Lung microvascular endothelial cell (primary cell): ENCODE measurements around the gene TIMP4. TPM values are rescaled to one million over a fixed set of nuclear protein-coding genes. Genes with fewer than 3 reads are reported as not detected.

Experiments used
- DNase-seq, 2 donors: peaks; one replicate each; pipeline versions ENCODE4 v3.0.0 to v3.0.0-alpha.2; 2010; ENCODE audit warnings: low read depth in 2 of 2
- total RNA-seq: library from RNA; depleted of rRNA; stranded (reverse); fragments of >200 nt; gene quantifications from 2 replicates; pipeline ENCODE4 v1.2.1, GENCODE V29; 2014

TIMP4 gene
- total RNA-seq, 1 donor from 2014 or later: 0.40 TPM

DNA sequence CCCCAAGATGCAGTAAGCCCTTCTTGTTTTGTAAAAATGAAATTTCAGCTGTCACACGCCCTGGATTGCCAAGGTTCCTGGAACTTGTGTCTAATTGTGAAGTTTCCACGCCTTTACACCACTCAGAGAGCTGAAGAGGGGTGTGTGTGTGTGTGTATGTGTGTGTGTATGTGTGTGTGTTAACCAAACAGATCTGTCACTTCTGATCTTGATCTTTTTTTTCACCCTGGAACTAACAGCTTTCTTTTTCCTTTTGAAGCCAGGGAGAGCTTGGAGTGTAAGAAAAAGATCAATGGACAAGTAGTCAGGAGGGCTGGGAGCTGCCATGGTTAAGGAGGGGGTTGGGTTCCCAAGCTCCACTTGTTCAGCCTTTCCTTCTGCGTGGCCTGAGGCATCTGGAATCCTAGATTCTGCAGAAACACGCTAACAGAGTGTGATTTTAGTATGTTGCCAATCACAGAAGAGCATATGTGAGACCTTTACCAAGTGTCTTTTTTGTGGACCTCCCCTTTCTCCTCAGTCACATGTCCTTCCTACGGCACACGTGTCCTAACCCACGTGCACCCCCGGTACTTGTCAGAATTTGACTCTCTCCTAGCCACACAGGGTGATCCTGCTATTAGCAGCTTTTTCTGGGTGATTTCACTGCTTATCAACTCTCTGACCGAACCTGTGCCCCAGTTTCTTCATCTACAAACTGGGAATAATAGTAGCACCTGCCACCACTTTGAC is 11.5 kb downstream of the TIMP4 start:
- DNase-seq: no peak

DNA sequence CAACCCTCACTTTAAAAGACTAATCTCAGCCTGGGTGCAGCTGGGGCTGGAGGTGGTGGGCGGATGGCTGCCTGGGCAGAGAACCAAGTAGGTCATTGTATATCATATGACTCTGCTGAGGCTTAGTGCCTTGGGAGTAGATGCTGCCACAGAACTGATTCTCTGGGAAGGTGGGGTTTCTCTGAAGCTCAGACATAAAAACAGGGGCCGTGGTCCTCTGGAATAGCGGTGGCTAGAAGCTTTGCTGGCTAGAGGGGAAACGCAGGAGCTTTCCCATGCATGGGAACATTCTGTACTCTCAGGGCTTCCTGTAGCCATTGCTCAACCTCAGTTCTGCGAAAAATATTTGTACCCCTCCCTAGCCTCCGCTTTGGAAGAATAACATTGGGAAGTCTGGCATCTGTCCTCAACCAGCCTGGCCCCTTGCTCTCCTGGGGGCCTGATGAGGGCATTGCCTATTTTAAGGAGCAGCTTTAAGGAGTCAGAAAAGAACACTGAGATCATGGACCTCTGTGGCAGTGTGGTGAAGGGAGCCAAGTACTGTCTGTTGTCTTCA is 14.7 kb downstream of the TIMP4 start:
- DNase-seq: peak in 1 of 2 donors; percentile 24

DNA sequence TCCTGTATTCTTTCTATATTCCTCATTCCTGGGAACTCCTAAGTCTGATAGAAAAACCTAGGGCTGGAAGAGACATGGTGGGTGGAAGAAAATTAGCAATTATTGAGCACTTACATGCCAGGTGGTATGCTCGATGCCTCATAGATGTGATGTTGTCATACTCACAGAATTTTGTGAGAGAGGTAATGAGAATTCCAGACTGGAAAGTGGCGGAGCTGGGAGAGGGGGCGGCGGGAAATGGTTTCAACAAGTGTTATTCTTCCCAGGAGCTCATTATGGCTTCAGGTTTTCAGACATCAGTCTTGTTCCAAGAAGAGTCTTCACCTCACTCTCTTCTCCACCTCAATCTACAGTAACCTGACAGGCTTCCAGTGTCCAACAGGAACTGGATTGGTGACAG is 16.2 kb downstream of the TIMP4 start:
- no peak for DNase-seq

DNA sequence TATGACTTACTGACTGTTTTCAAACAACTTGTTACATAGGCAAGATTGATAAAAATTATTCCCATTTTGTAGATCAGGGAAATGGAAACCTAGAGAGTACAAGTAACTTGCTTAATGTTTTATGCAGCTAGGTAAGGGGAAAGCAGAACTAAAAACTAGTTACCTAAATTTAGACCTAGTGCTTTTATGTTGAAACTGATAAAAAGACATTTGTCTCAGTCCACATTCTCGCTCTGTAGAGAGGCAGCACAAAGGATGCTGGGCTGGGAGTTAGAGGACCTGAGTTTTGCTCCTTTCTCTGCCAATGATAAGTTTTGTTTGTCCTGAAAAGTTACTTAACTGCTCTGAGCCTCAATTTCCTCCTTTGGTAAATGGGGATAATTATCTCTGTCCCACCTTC is 17.4 kb downstream of the TIMP4 start:
- DNase-seq: no peak

DNA sequence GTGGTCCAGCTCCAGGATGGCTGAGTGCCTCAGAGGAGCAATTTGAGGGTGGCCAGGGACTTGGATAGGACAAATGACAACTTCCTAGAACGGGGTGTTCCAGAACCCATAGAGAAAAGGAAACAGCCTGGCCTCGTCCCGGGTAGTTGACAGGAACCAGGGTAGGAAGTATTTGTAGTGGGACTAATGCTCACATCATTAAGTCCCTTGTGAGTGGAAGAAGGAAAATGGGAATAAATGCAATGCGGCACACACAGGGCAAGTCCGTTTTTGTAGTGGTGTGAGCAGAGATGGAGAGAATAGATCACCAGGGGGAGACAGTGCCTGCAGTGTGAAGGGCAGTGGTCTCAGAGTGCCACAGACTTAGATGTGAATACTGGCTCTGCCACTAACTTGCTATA is 19.6 kb downstream of the TIMP4 start:
- DNase-seq: peak; percentile 65 to 86

DNA sequence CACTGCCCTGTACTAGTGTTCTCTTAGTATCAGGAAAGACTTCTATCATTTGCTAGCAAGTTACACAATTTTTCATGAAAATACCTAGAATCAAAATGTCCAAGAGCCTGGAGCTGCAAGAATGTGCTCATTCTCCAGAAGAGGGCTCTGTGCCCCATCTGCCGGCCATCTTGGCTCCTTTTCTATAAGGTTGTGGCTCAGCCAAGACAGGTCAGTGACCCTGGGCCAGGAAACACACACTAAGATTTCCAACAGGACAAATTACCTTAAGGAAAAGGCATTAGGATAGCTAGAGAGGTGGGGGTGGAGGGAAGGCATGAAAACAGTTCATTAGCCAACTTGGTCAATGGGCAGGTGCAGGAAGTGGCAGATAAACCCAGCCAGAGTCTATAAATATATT is 20.7 kb downstream of the TIMP4 start:
- peak in 1 of 2 donors; percentile 43 for DNase-seq

DNA sequence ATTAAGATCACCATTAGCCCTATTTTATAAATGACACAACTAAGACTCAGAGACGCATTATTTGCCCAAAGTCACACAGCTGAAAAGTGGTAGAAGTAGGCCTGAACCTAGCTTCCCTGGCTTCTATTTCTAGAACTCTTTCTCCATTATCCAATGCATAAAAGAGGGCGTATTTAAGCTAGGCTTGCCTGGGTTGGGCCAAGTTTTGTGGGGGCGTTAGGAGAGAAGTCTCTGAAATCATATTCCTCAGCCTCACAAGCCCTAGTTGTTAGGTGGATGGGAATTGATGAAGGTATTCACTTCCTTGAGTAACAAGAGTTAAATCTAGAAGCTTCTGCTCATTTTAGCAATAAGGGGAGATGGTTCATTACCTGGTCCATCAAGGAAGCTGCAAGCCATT is 22.3 kb downstream of the TIMP4 start:
- no peak for DNase-seq

DNA sequence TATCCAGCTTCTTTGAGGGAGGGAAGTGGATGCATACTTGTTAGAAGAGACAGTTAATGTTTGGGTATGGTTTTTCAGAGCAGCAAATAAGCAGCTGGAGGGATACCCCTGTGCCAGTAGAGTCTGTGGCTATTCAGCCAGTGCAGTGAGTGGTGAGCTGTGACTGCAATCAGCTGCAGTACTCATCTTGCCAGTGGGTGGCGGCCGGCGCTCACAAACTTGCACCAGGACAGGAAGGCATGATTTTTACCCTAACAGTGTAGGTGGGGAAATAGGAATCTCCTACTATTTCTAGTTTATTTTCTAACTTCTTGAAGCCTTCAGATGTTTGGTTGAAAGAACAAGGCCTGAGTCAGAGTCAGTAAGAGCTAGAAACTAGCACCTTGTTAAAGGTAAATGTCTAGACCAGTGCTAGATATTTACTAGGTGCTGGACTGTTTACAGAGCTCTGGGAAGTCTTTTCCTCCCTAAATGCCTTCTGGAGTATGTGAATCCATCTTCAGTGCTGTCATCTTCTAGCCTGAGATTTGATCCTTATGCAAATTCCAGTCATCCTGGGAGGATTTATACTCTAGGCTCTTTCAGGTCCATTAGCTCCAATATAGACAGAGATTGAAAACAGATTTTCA is 23.6 kb downstream of the TIMP4 start:
- peak; percentile 74 to 82 for DNase-seq

DNA sequence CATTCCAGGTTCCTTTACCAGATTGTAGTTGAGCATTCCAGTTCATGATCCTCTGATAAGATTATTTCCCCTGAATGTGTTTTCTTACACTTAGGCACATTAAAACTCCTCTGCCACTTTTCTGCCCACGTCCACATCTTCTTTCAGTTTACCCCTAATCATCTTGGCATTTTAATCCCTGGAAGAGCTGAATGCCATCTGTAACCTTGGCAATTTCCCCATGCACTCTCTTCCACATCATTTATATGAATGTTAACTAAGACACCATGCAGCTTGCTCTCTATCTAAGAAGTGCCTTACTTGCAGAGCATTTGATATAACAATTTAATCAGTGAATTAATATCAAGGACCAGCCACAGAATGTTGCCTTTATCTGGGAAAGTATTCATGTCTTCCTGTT is 25.8 kb downstream of the TIMP4 start:
- DNase-seq: no peak

DNA sequence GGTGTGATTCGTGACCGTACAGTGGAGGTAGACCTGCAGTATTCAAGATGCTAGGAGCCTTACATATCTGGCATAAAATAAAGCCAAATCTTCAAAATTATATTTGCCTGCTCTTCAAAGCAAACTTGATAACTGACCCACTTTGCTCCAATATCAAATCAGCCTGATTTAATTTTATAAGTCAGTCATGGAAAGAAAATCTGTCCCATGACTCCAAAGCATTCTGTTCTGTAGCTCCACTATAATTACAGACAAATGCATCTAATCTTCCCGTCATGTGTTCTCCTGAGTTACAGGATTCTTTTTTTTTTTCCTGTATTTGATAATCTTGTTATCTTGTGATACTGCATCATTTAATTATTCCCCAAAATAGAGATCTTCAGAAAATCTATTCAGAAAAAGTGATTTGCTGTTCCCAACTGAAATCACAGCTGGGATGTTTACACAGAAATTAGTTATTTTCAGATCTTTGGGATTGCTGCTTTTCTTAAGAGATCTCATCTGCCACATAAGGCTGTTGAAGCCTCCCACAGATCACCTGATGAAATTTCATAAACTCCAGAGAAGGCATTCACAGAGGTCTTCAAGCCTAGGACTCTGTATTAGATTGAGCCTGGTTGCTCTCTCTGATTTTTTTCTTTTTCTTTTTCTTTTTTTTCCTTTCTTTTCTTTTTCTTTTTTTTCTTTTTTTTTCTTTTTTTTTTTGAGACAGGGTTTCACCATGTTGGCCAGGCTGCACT is 27.2 kb downstream of the TIMP4 start:
- DNase-seq: no peak

DNA sequence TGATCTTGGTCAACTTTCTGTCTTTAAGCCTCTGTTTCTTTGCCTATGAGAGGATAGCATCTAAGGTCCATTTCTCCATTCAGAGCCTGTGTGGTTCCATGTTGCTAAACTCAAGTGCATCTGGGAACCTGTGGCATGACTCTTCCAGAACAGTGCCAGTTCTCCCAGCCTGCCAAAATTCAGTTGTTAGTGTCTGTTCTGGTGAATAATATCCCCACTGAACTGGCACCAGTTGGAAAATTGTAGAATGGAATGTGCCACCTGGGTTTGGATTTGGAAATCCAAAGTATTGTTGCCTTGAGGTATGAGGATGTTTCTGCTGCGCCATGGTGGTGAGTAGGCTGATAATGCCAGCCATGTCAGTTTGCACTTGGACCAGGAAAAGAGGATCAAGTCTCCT is 31.3 kb downstream of the TIMP4 start:
- no peak for DNase-seq

DNA sequence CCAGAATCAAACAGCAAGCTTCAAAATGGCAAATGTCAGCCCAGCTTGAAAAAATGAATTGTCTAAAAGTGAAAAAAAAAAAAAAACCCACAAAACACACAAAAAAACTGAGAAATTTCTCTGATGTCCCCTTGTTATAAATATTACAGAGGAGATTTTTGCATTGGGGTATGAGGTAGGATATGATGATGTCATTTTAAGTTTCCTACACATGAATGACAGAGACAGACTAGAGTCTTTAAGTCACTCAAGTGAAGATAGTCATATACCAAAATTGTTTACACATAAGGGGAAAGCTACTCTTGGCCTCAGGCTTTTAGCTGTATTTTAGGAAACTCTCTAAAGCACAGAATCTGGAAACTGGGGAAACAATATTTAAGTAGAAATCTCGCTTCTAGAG is 32.9 kb downstream of the TIMP4 start:
- DNase-seq: no peak

DNA sequence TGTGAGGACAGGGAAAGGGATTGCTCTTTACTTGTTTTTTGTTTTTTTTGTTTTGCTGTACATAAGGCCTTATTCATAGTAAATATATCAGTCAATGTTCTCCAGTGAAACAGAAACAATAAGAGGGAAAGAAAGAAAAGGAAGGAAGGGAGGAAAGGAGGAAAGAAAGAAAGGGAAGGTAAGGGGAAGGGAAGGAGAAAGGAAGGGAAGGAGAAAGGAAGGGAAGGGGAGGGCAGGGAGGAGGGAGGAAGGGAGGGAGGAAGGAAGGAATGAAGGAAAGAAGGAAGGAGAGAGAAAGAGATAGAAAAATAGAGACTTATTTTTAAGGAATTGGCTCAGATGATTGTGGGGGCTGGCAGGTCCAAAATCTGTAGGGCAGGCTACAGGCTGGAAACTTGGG is 37.2 kb downstream of the TIMP4 start:
- no peak for DNase-seq

DNA sequence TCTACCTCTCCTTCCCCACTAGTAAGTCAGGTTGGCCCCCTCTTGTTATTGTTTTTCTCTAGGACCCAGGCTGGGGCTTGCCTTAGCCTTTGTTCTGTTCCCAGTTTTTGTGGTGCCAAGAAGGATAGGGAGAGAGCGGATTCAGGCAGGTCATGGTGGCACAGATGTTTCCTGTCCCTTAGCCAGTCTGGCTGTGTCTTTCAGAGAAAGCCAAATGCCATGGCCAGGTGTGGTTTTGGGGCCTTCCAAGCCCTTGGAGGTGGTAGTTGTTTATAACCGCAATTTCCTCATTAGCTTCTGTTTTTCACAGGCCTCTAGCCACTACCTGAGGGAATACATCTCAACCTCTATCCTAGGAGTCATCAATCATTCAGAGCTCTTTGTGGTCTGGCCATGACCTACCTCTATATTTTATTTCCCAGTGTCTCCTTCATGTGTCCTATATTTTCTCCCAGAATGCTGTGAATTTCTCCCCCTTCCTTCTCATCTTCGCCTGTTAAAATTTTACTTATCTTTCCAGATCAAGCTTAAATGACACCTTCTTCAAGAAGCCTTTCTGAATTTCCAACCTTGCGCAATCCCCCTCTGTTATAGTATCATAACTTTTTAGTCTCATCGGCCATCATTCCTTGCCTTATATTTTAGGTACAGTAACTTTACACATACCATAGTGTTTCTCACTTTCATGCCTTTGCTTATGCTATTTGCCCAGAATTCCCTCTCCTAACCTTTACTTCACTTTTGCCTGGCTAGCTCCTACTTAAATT is 38.2 kb downstream of the TIMP4 start:
- DNase-seq: peak; percentile 52 to 81

DNA sequence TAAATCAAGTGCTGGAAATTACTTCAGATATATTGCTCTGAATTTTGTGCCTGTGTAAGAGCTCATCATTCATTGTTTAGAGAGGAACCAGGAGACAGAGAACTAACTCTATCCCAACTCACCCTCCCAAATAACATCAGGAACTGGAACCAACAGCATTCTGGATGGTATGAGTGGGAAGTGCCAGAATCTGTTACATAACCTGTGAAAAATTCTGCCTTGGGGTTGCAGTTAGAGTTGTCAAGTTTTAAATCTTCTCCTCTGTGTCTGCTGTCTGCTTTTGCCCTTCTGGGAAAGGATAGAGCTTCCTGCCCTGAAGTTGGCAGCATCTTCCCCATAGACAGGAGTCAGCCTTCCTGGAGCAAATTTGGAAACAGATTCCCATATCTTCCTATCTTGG is 41.2 kb downstream of the TIMP4 start:
- no peak for DNase-seq

DNA sequence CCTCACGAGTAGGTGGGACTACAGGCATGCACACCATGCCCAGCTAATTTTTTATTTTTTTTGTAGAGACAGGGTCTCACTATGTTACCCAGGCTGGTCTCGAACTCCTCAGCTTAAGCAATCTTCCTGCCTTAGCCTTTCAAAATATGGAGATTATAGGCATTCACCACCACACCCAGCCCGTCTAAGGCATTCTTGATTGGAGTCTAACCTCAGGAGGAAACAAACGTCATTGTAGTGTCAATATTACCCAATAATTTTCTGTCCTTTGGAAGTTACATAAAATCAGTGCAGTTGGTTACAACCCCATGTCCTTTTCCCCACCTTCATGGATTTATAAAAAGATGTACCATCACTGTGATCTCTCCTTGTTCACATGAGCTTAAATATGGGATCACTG is 41.8 kb downstream of the TIMP4 start:
- DNase-seq: no peak

DNA sequence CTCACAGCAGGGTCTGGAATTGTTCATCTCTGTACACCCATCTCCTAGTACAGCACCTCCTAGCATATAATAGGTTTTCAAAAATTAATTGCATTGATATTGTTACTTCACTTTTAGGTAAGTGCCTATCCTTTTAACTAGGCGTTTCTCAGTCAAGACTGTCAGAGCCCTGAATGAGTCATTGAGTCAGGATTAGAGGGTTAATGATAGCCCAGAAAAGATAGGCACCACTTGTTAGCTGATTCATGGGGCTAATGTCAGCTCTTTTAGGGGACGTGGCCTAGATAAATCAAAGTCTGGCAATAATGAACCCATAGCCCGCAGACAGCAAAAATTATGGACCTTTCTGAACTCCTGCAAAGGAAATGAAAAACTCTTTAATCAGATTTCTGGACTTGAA is 42.9 kb downstream of the TIMP4 start:
- no peak for DNase-seq

DNA sequence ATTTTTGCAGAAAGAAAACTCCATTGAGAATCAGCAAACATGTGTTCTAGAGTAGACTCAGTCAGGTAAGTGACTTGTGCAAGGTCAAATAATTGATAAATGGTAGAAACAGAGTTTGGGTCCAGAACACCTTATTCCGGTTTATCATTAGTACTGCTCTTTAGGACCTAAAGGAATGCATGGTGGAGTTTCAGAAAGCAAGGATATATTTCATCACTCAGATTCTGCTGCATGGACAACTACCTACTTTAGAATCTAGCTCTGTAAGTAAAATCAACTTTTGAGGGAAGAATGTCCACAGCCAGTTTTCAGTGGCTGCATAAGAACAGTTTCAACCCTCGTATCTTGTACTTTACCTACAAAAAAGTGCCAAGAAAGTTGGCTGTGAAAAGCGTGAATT is 43.6 kb downstream of the TIMP4 start:
- no peak for DNase-seq

DNA sequence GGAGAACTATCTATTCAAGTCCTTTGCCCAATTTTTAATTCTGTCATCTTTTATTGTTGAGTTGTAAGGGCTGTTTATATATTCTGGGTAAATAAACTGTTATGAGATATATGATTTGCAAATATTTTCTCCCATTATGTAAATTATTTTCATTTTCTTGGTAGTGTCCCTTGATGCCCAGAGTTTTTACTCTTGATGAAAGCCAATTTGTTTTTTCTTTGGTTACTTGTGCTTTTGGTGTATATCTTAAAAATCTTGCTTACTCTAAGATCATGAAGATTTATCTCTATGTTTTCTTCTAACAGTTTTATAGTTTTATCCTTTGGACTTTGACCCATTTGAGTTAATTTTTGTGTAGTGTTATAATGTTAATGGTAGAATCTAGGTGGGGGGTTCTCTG is 44.5 kb downstream of the TIMP4 start:
- no peak for DNase-seq

DNA sequence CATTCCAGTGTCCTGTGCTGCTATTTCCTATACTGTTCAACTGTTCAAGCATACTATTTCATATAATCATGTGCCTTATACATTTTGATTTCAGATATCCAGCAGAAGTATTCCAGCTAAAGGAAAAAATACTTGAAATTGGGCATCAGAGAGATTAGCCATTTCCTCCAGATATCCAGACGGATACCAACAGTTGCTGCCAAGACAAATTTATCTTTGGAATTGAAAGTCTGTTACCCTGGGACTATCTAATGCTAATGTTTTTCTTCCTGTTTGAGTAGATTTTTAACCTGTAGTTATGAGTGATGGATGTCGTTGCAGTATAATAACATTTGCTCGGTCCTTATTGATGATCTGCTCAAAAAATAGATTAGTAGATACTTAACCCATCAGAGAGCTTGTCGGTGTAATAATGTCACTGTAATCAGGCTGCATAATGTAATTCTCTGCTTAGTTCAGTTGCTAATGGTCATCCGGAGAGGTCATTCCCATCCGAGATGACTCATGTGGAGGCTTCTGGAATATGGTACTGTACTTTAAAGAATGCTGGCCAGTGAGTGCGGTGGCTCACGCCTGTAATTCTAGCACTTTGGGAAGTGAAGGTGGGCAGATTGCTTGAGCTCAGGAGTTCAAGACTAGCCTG is 51.5 kb downstream of the TIMP4 start:
- peak; percentile 51 to 70 for DNase-seq
